CD4-positive, alpha-beta memory T cell (primary cell): ENCODE measurements around the gene EPHA1. TPM values are rescaled to one million over a fixed set of nuclear protein-coding genes. Genes with fewer than 3 reads are reported as not detected.

ENCODE experiments used
- CTCF ChIA-PET: fragments of 350-600 bp; sonication (Branson Sonifier 250); formaldehyde crosslinking; loops from one replicate; lab custom pipeline; 2021; ENCODE audit warnings: inconsistent platforms; ENCODE audit not compliant: partially characterized antibody; lab: Charles Lee
- POLR2A ChIA-PET: fragments of 350-600 bp; sonication (Branson Sonifier 250); formaldehyde crosslinking; loops from one replicate; lab custom pipeline; 2021; ENCODE audit not compliant: partially characterized antibody; lab: Charles Lee
- DNase-seq, 5 donors: peaks; one replicate each; pipeline versions ENCODE4 v3.0.0 to v3.0.0-alpha.2; 2020 to 2022; ENCODE audit warnings: mixed read lengths in 1 of 5
- H3K27ac ChIP-seq: one replicate; pipeline ENCODE4 v1.7.0; 2013; ENCODE audit warnings: low read depth, low read length
- H3K27me3 ChIP-seq: 2 replicates; pipeline ENCODE4 v1.7.0; 2013; ENCODE audit warnings: mild to moderate bottlenecking, low read length, moderate library complexity; ENCODE audit not compliant: insufficient read depth
- H3K36me3 ChIP-seq: 2 replicates; pipeline ENCODE4 v1.7.0; 2013; ENCODE audit warnings: mild to moderate bottlenecking, low read length, moderate library complexity; ENCODE audit not compliant: insufficient read depth
- H3K4me1 ChIP-seq: 2 replicates; pipeline ENCODE4 v1.7.0; 2013; ENCODE audit warnings: mild to moderate bottlenecking, low read length, moderate library complexity; ENCODE audit not compliant: insufficient read depth
- H3K4me3 ChIP-seq, 2 donors: one replicate each; pipeline ENCODE4 v1.7.0; 2013; ENCODE audit warnings: low read length in 2 of 2, mild to moderate bottlenecking in 1 of 2
- H3K9me3 ChIP-seq, 2 donors: one replicate each; pipeline ENCODE4 v1.7.0; 2013; ENCODE audit warnings: low read length in 2 of 2, control low read depth in 1 of 2; ENCODE audit not compliant: control insufficient read depth in 1 of 2
- H3K27ac Mint-ChIP-seq, 7 donors: one replicate each; pipeline ENCODE4 v1.8.0; 2020 to 2021; ENCODE audit warnings: mixed read lengths in 7 of 7, mild to moderate bottlenecking in 6 of 7, inconsistent platforms in 3 of 7, moderate library complexity in 3 of 7
- H3K27me3 Mint-ChIP-seq, 2 donors: one replicate each; pipeline ENCODE4 v1.8.0; 2020 to 2021; ENCODE audit warnings: mixed read lengths in 2 of 2
- H3K36me3 Mint-ChIP-seq, 2 donors: one replicate each; pipeline ENCODE4 v1.8.0; 2020 to 2021; ENCODE audit warnings: mixed read lengths in 2 of 2, inconsistent platforms in 1 of 2, mild to moderate bottlenecking in 1 of 2
- H3K4me1 Mint-ChIP-seq, 4 donors: one replicate each; pipeline ENCODE4 v1.8.0; 2020 to 2021; ENCODE audit warnings: mixed read lengths in 4 of 4, mild to moderate bottlenecking in 1 of 4
- H3K4me3 Mint-ChIP-seq, 8 donors: one replicate each; pipeline ENCODE4 v1.8.0; 2020 to 2021; ENCODE audit warnings: mixed read lengths in 8 of 8, mild to moderate bottlenecking in 7 of 8, moderate library complexity in 6 of 8, inconsistent platforms in 3 of 8
- H3K9me3 Mint-ChIP-seq, 8 donors: one replicate each; pipeline ENCODE4 v1.8.0; 2020 to 2021; ENCODE audit warnings: mixed read lengths in 8 of 8, mild to moderate bottlenecking in 5 of 8, inconsistent platforms in 3 of 8, moderate library complexity in 1 of 8
- intact Hi-C: fragments of 100-400 bp; cut with micrococcal nuclease; formaldehyde crosslinking; loops from one replicate; pipeline ENCODE4 v1.15.1; 2023
- polyA plus RNA-seq, 2 donors: library from polyadenylated mRNA; unstranded; fragments of 300-500 nt; fragmentation: Illumina TruSeq; gene quantifications; one replicate each; pipeline ENCODE4 v1.2.3, GENCODE V29; 2021
- total RNA-seq, 2 experiments: library from RNA; stranded (reverse); gene quantifications; one replicate each; pipeline ENCODE4 v1.2.3, GENCODE V29; 2021

Gene EPHA1
- total and polyA plus RNA-seq, 4 experiments from 2014 or later: 4.2 to 34.4 (median 22.5) TPM

DNA sequence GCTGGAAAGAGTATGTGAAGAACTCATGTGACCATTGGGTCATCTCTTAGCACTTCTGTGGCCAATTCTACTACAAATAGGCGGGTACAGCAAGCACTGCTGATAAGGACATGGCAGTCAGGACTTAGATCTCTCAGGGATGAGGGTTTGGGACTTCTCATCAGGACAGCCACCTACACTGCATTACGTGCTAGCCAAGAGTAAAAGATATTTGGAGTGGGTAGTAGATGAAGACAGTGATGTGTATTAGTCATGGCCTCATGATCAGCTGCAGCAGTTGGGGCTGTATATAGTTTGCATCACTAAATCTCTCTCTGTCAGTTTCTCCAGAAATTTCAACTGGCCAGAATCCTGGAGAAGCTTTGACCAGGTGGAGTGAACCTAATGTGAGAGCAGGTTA is 43.8 kb upstream of the EPHA1 start:
- Mint-ChIP-seq H3K4me3 (no peak overlapping the region), H3K9me3 (no peaks in the 10 kb centered on the region), H3K36me3 (peaks cover 0 to 8% of the 10 kb centered on the region in 2 donors), H3K27me3 (peaks cover 1 to 2% of the 10 kb centered on the region in 2 donors), H3K27ac (no peak overlapping the region), H3K4me1 (peaks cover 0 to 4% (median 0%) of the 10 kb centered on the region in 4 donors)
- DNase-seq: no peak
- Histone ChIP-seq H3K27me3 (no peaks in the 10 kb centered on the region), H3K4me3 (no peak overlapping the region), H3K36me3 (no peaks in the 10 kb centered on the region), H3K27ac (no peak overlapping the region), H3K9me3 (no peaks in the 10 kb centered on the region), H3K4me1 (no peaks in the 10 kb centered on the region)
- CTCF ChIA-PET: no interaction called here
- POLR2A ChIA-PET: no interaction called here
- intact Hi-C loops: no loop called here

DNA sequence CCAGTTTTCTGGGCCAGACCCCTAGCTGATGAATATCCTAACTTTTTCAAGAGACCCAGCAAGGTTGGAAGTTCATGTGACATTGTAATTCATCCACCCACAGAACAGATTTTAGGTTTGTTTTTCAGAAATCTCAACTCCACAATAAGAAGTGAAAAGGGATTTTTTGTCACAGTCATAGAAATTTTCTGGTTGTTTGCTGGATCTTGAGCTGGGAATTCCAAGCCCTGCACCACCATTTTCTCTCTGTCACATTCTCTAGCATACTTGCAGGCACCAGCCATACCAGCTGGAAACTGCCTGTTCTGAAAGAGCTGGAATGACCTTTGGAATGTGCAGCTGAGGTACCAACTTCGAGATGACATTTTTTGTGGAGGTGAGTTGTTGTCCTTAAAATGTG is 43.1 kb upstream of the EPHA1 start:
- ChIA-PET CTCF (no interaction called here), POLR2A (no interaction called here)
- H3K9me3 ChIP-seq: no peaks in the 10 kb centered on the region
- H3K27ac ChIP-seq: no peak overlapping the region
- no peak for DNase-seq
- H3K27ac Mint-ChIP-seq: no peak overlapping the region
- intact Hi-C loops: no loop called here
- no peaks in the 10 kb centered on the region for H3K9me3 Mint-ChIP-seq
- peaks cover 1 to 2% of the 10 kb centered on the region in 2 donors for H3K27me3 Mint-ChIP-seq
- no peaks in the 10 kb centered on the region for H3K36me3 ChIP-seq
- H3K36me3 Mint-ChIP-seq: peaks cover 0 to 8% of the 10 kb centered on the region in 2 donors
- peaks cover 0 to 4% (median 0%) of the 10 kb centered on the region in 4 donors for H3K4me1 Mint-ChIP-seq
- H3K4me1 ChIP-seq: no peaks in the 10 kb centered on the region
- no peak overlapping the region for H3K4me3 Mint-ChIP-seq
- no peak overlapping the region for H3K4me3 ChIP-seq
- H3K27me3 ChIP-seq: no peaks in the 10 kb centered on the region

DNA sequence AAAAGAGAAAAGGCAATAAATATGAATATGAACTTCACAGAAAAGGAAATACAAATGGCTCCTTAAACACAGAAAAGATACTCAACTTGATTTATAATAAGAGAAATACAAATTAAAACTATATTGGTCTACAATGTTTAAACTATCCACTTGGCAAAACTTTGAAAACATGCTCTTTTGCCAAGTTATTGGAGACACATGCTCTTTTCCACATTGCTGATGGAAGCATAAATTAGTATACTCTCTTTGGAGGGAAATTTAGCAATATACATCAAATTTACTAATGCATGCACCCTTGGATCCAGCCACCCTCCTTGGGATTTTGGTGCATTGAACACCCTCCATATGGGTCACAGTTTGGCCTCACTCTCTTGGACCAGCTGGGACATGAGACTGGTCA is 42.5 kb upstream of the EPHA1 start:
- Mint-ChIP-seq H3K9me3 (no peaks in the 10 kb centered on the region), H3K4me1 (peaks cover 0 to 4% (median 0%) of the 10 kb centered on the region in 4 donors), H3K27me3 (peaks cover 1 to 2% of the 10 kb centered on the region in 2 donors), H3K4me3 (no peak overlapping the region), H3K27ac (no peak overlapping the region), H3K36me3 (peaks cover 0 to 8% of the 10 kb centered on the region in 2 donors)
- H3K36me3 ChIP-seq: no peaks in the 10 kb centered on the region
- no peaks in the 10 kb centered on the region for H3K9me3 ChIP-seq
- no peaks in the 10 kb centered on the region for H3K4me1 ChIP-seq
- ChIA-PET POLR2A (no interaction called here), CTCF (no interaction called here)
- no peak for DNase-seq
- H3K27ac ChIP-seq: no peak overlapping the region
- H3K4me3 ChIP-seq: no peak overlapping the region
- intact Hi-C loops: no loop called here
- no peaks in the 10 kb centered on the region for H3K27me3 ChIP-seq

DNA sequence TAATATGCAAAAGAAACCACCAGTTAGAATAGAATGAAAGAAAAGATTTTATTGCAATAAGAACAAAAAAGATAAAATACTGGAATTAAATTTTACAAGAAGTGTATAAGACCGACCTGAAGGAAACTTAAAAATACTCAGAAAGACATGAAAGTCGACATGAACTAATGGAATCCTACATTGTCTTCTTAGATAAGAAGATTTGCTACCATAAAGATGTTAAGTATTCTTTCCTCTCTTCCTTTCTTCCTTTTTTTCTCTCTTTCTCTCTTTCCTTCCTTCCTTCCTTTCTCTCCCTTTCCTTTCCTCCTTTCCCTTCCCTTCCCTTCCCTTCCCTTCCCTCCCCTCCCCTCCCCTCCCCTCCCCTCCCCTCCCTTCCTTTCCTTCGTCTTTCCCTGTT is 41.1 kb upstream of the EPHA1 start:
- H3K4me3 Mint-ChIP-seq: no peak overlapping the region
- Histone ChIP-seq H3K4me1 (no peaks in the 10 kb centered on the region), H3K4me3 (no peak overlapping the region), H3K36me3 (no peaks in the 10 kb centered on the region), H3K27me3 (no peaks in the 10 kb centered on the region), H3K27ac (no peak overlapping the region), H3K9me3 (no peaks in the 10 kb centered on the region)
- DNase-seq: no peak
- H3K36me3 Mint-ChIP-seq: peaks cover 0 to 8% of the 10 kb centered on the region in 2 donors
- intact Hi-C loops: no loop called here
- peaks cover 1 to 2% of the 10 kb centered on the region in 2 donors for H3K27me3 Mint-ChIP-seq
- peaks cover 0 to 4% (median 0%) of the 10 kb centered on the region in 4 donors for H3K4me1 Mint-ChIP-seq
- no peaks in the 10 kb centered on the region for H3K9me3 Mint-ChIP-seq
- POLR2A ChIA-PET: no interaction called here
- CTCF ChIA-PET: interaction anchor here (0.6 to 1.2 kb wide), 2 partner anchors 36 to 234 kb away, joined by 3 read pairs; no protein-coding TSS in a partner anchor
- no peak overlapping the region for H3K27ac Mint-ChIP-seq

DNA sequence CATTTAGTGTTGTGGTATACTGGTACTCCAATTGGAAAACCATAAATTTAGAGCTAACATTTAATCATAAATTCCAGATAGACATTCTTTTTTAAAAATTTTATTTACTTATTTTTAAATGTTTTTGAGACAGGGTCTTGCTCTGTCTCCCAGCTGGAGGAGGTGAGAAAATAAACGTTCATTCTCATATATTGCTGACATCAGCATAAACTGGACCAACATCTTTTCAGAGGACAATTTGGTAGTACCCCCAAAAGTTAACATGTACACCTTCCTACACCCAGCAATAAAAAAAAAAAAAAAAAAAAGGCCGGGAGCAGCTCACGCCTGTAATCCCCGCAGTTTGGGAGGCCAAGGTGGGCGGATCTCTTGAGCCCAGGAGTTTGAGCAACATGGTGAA is 39.8 kb upstream of the EPHA1 start:
- Histone ChIP-seq H3K9me3 (no peaks in the 10 kb centered on the region), H3K27me3 (no peaks in the 10 kb centered on the region), H3K4me3 (no peak overlapping the region), H3K36me3 (no peaks in the 10 kb centered on the region), H3K4me1 (no peaks in the 10 kb centered on the region), H3K27ac (no peak overlapping the region)
- no peaks in the 10 kb centered on the region for H3K4me1 Mint-ChIP-seq
- no peak overlapping the region for H3K27ac Mint-ChIP-seq
- CTCF ChIA-PET: interaction anchor here (0.7 kb wide), 1 partner anchor 1202 kb away, joined by 6 read pairs; no protein-coding TSS in a partner anchor
- peaks cover 0 to 8% of the 10 kb centered on the region in 2 donors for H3K36me3 Mint-ChIP-seq
- no peak overlapping the region for H3K4me3 Mint-ChIP-seq
- peaks cover 1 to 2% of the 10 kb centered on the region in 2 donors for H3K27me3 Mint-ChIP-seq
- no peaks in the 10 kb centered on the region for H3K9me3 Mint-ChIP-seq
- intact Hi-C loops: no loop called here
- POLR2A ChIA-PET: no interaction called here
- no peak for DNase-seq

DNA sequence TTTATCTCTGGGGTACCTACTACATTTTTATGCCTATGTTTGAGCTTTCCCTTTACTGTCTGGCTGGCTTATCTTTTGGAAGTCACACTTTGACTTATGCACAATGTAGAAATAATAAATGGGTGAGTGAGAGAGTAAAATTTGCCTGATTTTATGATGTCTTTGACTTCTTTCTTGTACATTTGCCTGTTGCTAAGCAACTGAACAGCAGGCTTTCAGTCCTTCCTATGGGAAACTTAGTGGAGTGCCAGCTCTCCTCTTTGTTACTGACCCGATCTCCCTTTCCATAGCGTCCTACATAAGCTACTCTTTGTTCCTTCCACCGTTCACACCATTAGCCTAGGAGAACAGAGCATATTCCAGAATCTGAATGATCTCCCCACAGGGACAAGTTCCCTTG is 38.8 kb upstream of the EPHA1 start:
- peaks cover 0 to 7% of the 10 kb centered on the region in 2 donors for H3K36me3 Mint-ChIP-seq
- intact Hi-C loops: no loop called here
- Histone ChIP-seq H3K36me3 (no peaks in the 10 kb centered on the region), H3K27ac (no peak overlapping the region), H3K4me3 (no peak overlapping the region), H3K4me1 (no peaks in the 10 kb centered on the region), H3K9me3 (no peaks in the 10 kb centered on the region), H3K27me3 (no peaks in the 10 kb centered on the region)
- ChIA-PET POLR2A (no interaction called here), CTCF (no interaction called here)
- H3K27me3 Mint-ChIP-seq: peaks cover 1 to 2% of the 10 kb centered on the region in 2 donors
- no peaks in the 10 kb centered on the region for H3K9me3 Mint-ChIP-seq
- no peak overlapping the region for H3K27ac Mint-ChIP-seq
- no peak for DNase-seq
- H3K4me3 Mint-ChIP-seq: no peak overlapping the region
- no peaks in the 10 kb centered on the region for H3K4me1 Mint-ChIP-seq

DNA sequence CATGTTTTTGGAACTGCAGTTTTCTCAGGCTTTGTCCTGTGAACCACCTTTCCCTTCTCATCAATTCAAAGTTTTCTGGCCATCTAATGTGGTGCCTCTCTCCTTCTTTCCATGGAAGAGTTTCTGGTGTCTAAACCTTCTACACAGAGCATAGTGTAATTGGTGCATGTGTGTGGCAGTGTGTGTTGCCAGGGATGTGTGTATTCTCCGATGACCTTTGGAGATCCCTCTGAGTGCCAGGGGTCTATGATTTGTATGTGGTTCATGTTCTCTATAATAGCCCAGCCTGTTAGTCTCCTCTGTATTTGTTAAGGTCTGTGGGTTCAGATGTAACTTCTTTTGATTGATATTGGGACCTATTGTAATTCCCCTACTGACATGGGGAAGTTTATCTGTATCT is 36.1 kb upstream of the EPHA1 start:
- Histone ChIP-seq H3K9me3 (no peaks in the 10 kb centered on the region), H3K4me3 (no peak overlapping the region), H3K4me1 (no peaks in the 10 kb centered on the region), H3K36me3 (no peaks in the 10 kb centered on the region), H3K27me3 (no peaks in the 10 kb centered on the region), H3K27ac (no peak overlapping the region)
- no peak overlapping the region for H3K27ac Mint-ChIP-seq
- ChIA-PET POLR2A (no interaction called here), CTCF (no interaction called here)
- no peak overlapping the region for H3K4me3 Mint-ChIP-seq
- H3K9me3 Mint-ChIP-seq: no peaks in the 10 kb centered on the region
- no peak for DNase-seq
- H3K36me3 Mint-ChIP-seq: peaks cover 0 to 4% of the 10 kb centered on the region in 2 donors
- intact Hi-C loops: no loop called here
- H3K4me1 Mint-ChIP-seq: no peaks in the 10 kb centered on the region
- H3K27me3 Mint-ChIP-seq: peaks cover 0 to 1% of the 10 kb centered on the region in 2 donors
